GM21528 (cell line): Measurements from ENCODE around the gene SLC25A10.

ENCODE experiments used
- ATAC-seq: cut with Tn5 transposase; IDR thresholded peaks from one replicate; pipeline ENCODE4 v1.9.1; 2021; ENCODE audit warnings: mild to moderate bottlenecking, moderate library complexity; ENCODE audit not compliant: unreplicated experiment, low FRiP score

The SLC25A10 gene

GRCh38 chr17:81703747-81704654 lies 8.1 kb upstream of the SLC25A10 start:
- peak; percentile 5 for ATAC-seq

- ATAC-seq: no peak
Observed at GRCh38 chr17:81705518-81706231, 6.4 kb upstream of the SLC25A10 start.

- no peak for ATAC-seq
Observed at GRCh38 chr17:81706232-81706611, 5.9 kb upstream of the SLC25A10 start.

- ATAC-seq: no peak
Observed at GRCh38 chr17:81706757-81707624, 5.1 kb upstream of the SLC25A10 start.

- ATAC-seq: no peak
Observed at GRCh38 chr17:81707725-81708646, 4.1 kb upstream of the SLC25A10 start.

GRCh38 chr17:81708739-81709185 lies 3.3 kb upstream of the SLC25A10 start:
- no peak for ATAC-seq

GRCh38 chr17:81710514-81711308 lies 1.4 kb upstream of the SLC25A10 start:
- ATAC-seq: no peak

- ATAC-seq: no peak
Observed at GRCh38 chr17:81712468-81713003, 452 bp downstream of the SLC25A10 start.

GRCh38 chr17:81713004-81713555 lies 996 bp downstream of the SLC25A10 start:
- ATAC-seq: no peak

- ATAC-seq: no peak
Observed at GRCh38 chr17:81713556-81714411, 1.7 kb downstream of the SLC25A10 start.

- ATAC-seq: no peak
Observed at GRCh38 chr17:81714412-81715106, 2.5 kb downstream of the SLC25A10 start.

GRCh38 chr17:81715107-81715871 lies 3.2 kb downstream of the SLC25A10 start:
- no peak for ATAC-seq

GRCh38 chr17:81715872-81716673 lies 4.0 kb downstream of the SLC25A10 start:
- no peak for ATAC-seq

GRCh38 chr17:81716674-81716996 lies 4.6 kb downstream of the SLC25A10 start:
- ATAC-seq: no peak

GRCh38 chr17:81717049-81717765 lies 5.1 kb downstream of the SLC25A10 start:
- no peak for ATAC-seq
